GM23248 (cell line): Measurements from ENCODE around the gene NEBL. TPM values are rescaled to one million over a fixed set of nuclear protein-coding genes. Genes with fewer than 3 reads are reported as not detected.

ENCODE experiments used
- DNase-seq: peaks from one replicate; pipeline ENCODE4 v3.0.0-alpha.2; 2015
- H2AFZ ChIP-seq: fragments of 200-600 bp; sonication (generic); 2 replicates; pipeline ENCODE4 v1.6.1; 2016; ENCODE audit warnings: antibody characterized with exemption
- H3F3A ChIP-seq: fragments of 200-600 bp; sonication (generic); 2 replicates; pipeline ENCODE4 v1.6.1; 2016; ENCODE audit warnings: mild to moderate bottlenecking, antibody characterized with exemption, mixed run types; ENCODE audit not compliant: insufficient read depth
- H3K27ac ChIP-seq: fragments of 200-600 bp; sonication (generic); 2 replicates; pipeline ENCODE4 v1.5.1; 2016; ENCODE audit warnings: mild to moderate bottlenecking
- H3K27me3 ChIP-seq: fragments of 200-600 bp; sonication (generic); replicated peaks from 2 replicates; pipeline ENCODE4 v1.6.1; 2016; ENCODE audit warnings: mild to moderate bottlenecking; ENCODE audit not compliant: insufficient read depth
- H3K36me3 ChIP-seq: fragments of 200-600 bp; sonication (generic); 2 replicates; pipeline ENCODE4 v1.6.1; 2016; ENCODE audit warnings: low read depth, mild to moderate bottlenecking
- H3K4me1 ChIP-seq: fragments of 200-600 bp; sonication (generic); 2 replicates; pipeline ENCODE4 v1.6.1; 2016; ENCODE audit warnings: mild to moderate bottlenecking; ENCODE audit not compliant: insufficient read depth
- H3K4me2 ChIP-seq: fragments of 200-600 bp; sonication (generic); one replicate; pipeline ENCODE4 v1.6.1; 2016; ENCODE audit warnings: mild to moderate bottlenecking; ENCODE audit not compliant: unreplicated experiment
- H3K4me3 ChIP-seq: fragments of 200-600 bp; sonication (generic); 2 replicates; pipeline ENCODE4 v1.5.1; 2016; ENCODE audit warnings: mild to moderate bottlenecking
- H3K79me2 ChIP-seq: fragments of 200-600 bp; sonication (generic); 2 replicates; pipeline ENCODE4 v1.6.1; 2016; ENCODE audit warnings: mild to moderate bottlenecking; ENCODE audit not compliant: insufficient read depth
- H3K9ac ChIP-seq: fragments of 200-600 bp; sonication (generic); 2 replicates; pipeline ENCODE4 v1.6.1; 2016; ENCODE audit warnings: mild to moderate bottlenecking
- H3K9me2 ChIP-seq: fragments of 200-600 bp; sonication (generic); 2 replicates; pipeline ENCODE4 v1.6.1; 2016; ENCODE audit warnings: mixed run types, mild to moderate bottlenecking, moderate library complexity; ENCODE audit not compliant: insufficient read depth
- H3K9me3 ChIP-seq: fragments of 200-600 bp; sonication (generic); one replicate; pipeline ENCODE4 v1.6.1; 2017; ENCODE audit warnings: low read depth
- H4K20me1 ChIP-seq: fragments of 200-600 bp; sonication (generic); 2 replicates; pipeline ENCODE4 v1.6.0; 2016; ENCODE audit not compliant: insufficient read depth
- EZH2 ChIP-seq: fragments of 200-600 bp; sonication (generic); IDR thresholded peaks from 2 replicates; pipeline ENCODE4 v1.6.1; 2018; ENCODE audit warnings: antibody characterized with exemption, mild to moderate bottlenecking; ENCODE audit not compliant: insufficient read depth, poor library complexity, severe bottlenecking
- EZH2phosphoT487 ChIP-seq: fragments of 200-600 bp; sonication (generic); IDR thresholded peaks from 2 replicates; pipeline ENCODE4 v1.6.1; 2018; ENCODE audit warnings: antibody characterized with exemption, moderate library complexity, mild to moderate bottlenecking, low read depth; ENCODE audit not compliant: insufficient read depth
- WGBS, 2 experiments: methylation state at CpG; one replicate each; pipeline ENCODE4 v1.1.6; 2015 to 2017; ENCODE audit warnings: low lambda C conversion rate in 2 of 2, low coverage in 1 of 2; ENCODE audit errors: missing lambda C conversion rate in 2 of 2; 5-methylcytosine and 5-hydroxymethylcytosine counted together
- in situ Hi-C: fragments of 300-500 bp; cut with MboI; formaldehyde crosslinking; loops from 2 replicates; pipeline ENCODE4 v1.15.0; 2020
- polyA plus RNA-seq: library from polyadenylated mRNA; unstranded; fragments of >200 nt; fragmentation: Nextera tagmentation; extraction: Ambion mirVana; gene quantifications from 2 replicates; pipeline ENCODE4 v1.2.1, GENCODE V29; 2016
- total RNA-seq: library from RNA; depleted of rRNA; stranded (reverse); fragments of >200 nt; shearing (Covaris generic); gene quantifications from 2 replicates; pipeline ENCODE4 v1.2.3, GENCODE V29; 2014

Gene NEBL
- total and polyA plus RNA-seq, 2 experiments from 2014 or later, result not detected

- H3K9ac ChIP-seq, result no peak overlapping the region
- H3K27me3 ChIP-seq, result no peaks in the 10 kb centered on the region
- no peak overlapping the region for H3K4me3 ChIP-seq
- no peaks in the 10 kb centered on the region for H3K4me1 ChIP-seq
- in situ Hi-C loops, result no loop called here
- H3K27ac ChIP-seq, result no peak overlapping the region
- no peak overlapping the region for H2AFZ ChIP-seq
- no peaks in the 10 kb centered on the region for H3K79me2 ChIP-seq
- H3K9me3 ChIP-seq, result no peaks in the 10 kb centered on the region
- H3K9me2 ChIP-seq, result no peaks in the 10 kb centered on the region
- H4K20me1 ChIP-seq, result no peaks in the 10 kb centered on the region
- no peaks in the 10 kb centered on the region for H3K36me3 ChIP-seq
- H3F3A ChIP-seq, result no peaks in the 10 kb centered on the region
- DNase-seq, result no peak
- H3K4me2 ChIP-seq, result no peak overlapping the region
- TF ChIP-seq EZH2phosphoT487 (no peak), EZH2 (no peak)
Measured at GRCh38 chr10:20936396-20936795, 39.3 kb upstream of the NEBL start.

GRCh38 chr10:20935931-20936330 lies 38.8 kb upstream of the NEBL start:
- Histone ChIP-seq H3K9me3 (no peaks in the 10 kb centered on the region), H3K4me3 (no peak overlapping the region), H3K4me1 (no peaks in the 10 kb centered on the region), H3K79me2 (no peaks in the 10 kb centered on the region), H3K27me3 (no peaks in the 10 kb centered on the region), H3K36me3 (no peaks in the 10 kb centered on the region), H3K9me2 (no peaks in the 10 kb centered on the region), H3K27ac (no peak overlapping the region), H3F3A (no peaks in the 10 kb centered on the region), H3K4me2 (no peak overlapping the region), H3K9ac (no peak overlapping the region), H4K20me1 (no peaks in the 10 kb centered on the region), H2AFZ (no peak overlapping the region)
- DNase-seq, result no peak
- 0 to 2% methylated on average over 2 of the region's 2 CpGs for WGBS, 2 experiments
- in situ Hi-C loops, result no loop called here
- TF ChIP-seq EZH2phosphoT487 (no peak), EZH2 (no peak)

- H3K4me1 ChIP-seq, result no peaks in the 10 kb centered on the region
- no peaks in the 10 kb centered on the region for H3K36me3 ChIP-seq
- H3F3A ChIP-seq, result no peaks in the 10 kb centered on the region
- WGBS, 2 experiments, result 62% methylated on average over 8 of the region's 8 CpGs
- no peaks in the 10 kb centered on the region for H3K9me2 ChIP-seq
- H2AFZ ChIP-seq, result no peak overlapping the region
- in situ Hi-C loops, result no loop called here
- no peak overlapping the region for H3K4me2 ChIP-seq
- H4K20me1 ChIP-seq, result no peaks in the 10 kb centered on the region
- no peaks in the 10 kb centered on the region for H3K79me2 ChIP-seq
- no peaks in the 10 kb centered on the region for H3K27me3 ChIP-seq
- no peaks in the 10 kb centered on the region for H3K9me3 ChIP-seq
- no peak overlapping the region for H3K27ac ChIP-seq
- TF ChIP-seq EZH2, result no peak
- no peak for TF ChIP-seq EZH2phosphoT487
- DNase-seq, result no peak
- H3K9ac ChIP-seq, result no peak overlapping the region
- no peak overlapping the region for H3K4me3 ChIP-seq
Measured at GRCh38 chr10:20935301-20935700, 38.2 kb upstream of the NEBL start.

DNA sequence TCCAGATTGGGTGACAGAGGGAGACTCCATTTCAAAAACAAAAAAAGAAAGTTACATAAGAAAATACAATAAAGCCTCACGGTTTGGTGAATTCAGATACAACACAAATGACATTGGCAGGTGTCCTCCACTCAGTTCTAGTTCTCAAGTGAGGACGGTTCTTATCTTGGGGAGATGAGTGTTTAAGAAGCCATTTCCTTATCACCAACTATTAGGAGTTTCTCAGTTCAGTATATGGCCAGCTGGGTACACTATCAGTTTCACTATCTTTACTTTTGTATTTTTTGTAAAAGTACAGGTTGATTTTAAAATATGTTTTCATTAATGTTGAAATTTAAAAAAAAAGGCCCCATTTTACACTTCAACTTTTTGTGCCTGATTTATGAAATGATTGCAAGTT lies 36.6 kb upstream of the NEBL start:
- Histone ChIP-seq H4K20me1 (no peaks in the 10 kb centered on the region), H3K4me1 (no peaks in the 10 kb centered on the region), H3K79me2 (no peaks in the 10 kb centered on the region), H3K4me2 (no peak overlapping the region), H3K9ac (no peak overlapping the region), H3K9me3 (no peaks in the 10 kb centered on the region), H2AFZ (no peak overlapping the region), H3F3A (no peaks in the 10 kb centered on the region), H3K36me3 (no peaks in the 10 kb centered on the region), H3K9me2 (no peaks in the 10 kb centered on the region), H3K4me3 (no peak overlapping the region), H3K27me3 (no peaks in the 10 kb centered on the region), H3K27ac (no peak overlapping the region)
- no peak for DNase-seq
- TF ChIP-seq EZH2 (no peak), EZH2phosphoT487 (no peak)
- WGBS, 2 experiments, result 41 to 50% methylated on average over 2 of the region's 2 CpGs
- in situ Hi-C loops, result no loop called here

- Histone ChIP-seq H3K79me2 (no peaks in the 10 kb centered on the region), H3K4me1 (no peaks in the 10 kb centered on the region), H3K9me2 (no peaks in the 10 kb centered on the region), H3K36me3 (no peaks in the 10 kb centered on the region), H3K27ac (no peak overlapping the region), H3K4me2 (no peak overlapping the region), H3K4me3 (no peak overlapping the region), H3K9me3 (no peaks in the 10 kb centered on the region), H4K20me1 (no peaks in the 10 kb centered on the region), H3K27me3 (no peaks in the 10 kb centered on the region), H2AFZ (no peak overlapping the region), H3K9ac (no peak overlapping the region), H3F3A (no peaks in the 10 kb centered on the region)
- no peak for TF ChIP-seq EZH2
- TF ChIP-seq EZH2phosphoT487, result no peak
- in situ Hi-C loops, result no loop called here
- WGBS, 2 experiments, result 60 to 68% methylated on average over 5 of the region's 5 CpGs
- no peak for DNase-seq
Measured at GRCh38 chr10:20932606-20933126, 35.6 kb upstream of the NEBL start.
